Nucleus accumbens (tissue), 56 donors: ENCODE data around the gene PLAAT4.
A peak's percentile ranks its signal among the peaks of the same experiment; 100 is the strongest.
"Not testable (repeated sequence)": the region's sequence is repeated elsewhere in the genome, so short reads cannot be mapped to it uniquely, and the experiment has no call there.

Experiments
- DNase-seq, 56 donors: peaks; one replicate each; lab custom pipeline; 2025; lab: John Stamatoyannopoulos, UW

The PLAAT4 gene

DNA sequence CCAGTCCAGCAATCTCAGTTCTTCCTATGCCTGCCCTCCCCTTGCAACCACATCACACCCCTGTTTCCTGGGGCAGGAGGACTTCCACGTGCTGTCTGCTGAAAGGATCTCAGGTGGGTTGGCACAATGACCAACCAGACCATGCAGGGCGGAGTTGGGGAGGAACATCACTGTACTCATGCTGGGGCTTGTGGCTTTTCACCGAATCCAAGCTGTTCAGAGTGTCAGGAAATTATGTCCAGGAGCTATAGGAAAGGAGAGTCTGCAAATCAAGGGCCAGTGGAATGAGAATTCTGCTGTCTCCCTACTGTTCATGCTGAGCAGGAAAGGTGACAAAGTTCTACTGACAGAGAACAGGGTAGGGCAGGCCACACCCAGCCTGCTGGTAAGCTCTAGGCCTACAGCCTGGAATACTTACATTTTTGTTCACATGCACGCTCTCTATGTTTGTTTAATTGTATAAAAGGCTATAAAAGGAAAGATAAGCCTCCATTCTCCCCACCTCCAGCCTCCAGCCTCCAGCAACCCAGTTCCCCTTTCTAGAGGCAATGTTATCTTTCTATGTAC is 28.3 kb downstream of the PLAAT4 start:
- no peak for DNase-seq

DNA sequence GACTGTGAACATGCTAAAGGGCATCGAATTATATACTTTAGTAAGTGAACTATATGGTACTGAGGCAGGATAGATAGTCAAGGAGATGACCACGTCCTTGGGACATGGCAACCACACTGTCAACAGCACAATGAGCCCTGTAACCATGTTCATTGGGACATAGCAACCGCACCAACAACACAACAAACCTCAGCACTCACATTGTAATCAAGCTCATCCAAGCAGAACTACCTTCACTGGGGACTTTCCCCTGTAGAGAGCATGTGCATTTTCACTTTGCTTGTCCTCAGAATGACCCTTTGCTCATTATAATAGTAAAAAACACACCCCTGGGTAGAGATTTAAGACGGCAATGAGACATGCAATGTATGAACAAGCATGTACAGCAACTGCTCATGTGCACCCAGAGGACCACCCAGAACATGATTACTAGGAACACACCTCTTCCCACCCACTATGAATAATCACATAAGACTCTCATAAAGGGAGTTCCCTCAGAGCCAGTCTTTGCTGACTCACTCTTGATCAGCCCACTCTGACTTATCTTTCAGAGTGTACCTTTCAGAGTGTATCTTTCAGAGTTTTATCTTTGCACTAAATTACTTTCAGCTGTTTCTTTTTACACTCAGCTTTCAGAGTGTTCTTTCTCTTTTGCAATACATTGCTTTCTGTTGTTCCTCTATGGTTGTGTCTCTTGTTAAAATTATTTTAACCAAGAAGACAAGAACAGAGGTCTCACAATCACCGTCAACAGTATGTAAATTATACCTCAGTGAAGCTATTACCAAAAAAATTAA is 30.6 kb downstream of the PLAAT4 start:
- DNase-seq: peak in 9 of 56 donors; percentile 9 to 52 (median 19)

DNA sequence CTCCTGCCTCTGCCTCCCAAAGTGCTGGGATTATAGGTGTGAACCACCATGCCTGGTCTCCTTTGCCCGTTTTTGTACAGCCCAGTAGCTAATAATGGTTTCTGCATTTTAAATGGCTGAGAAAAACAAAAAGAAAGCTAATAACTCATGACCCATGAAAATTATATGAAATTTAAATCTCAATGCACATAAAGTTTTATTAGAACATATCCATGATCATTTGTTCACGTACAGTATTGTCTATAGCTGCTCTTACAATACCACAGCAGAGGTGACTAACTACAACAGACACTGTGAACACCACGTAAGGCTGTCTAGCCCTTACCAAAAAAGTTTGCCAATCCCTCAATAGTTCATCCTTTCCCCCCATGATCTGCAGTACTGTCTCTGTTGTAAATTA is 33.0 kb downstream of the PLAAT4 start:
- no peak for DNase-seq

DNA sequence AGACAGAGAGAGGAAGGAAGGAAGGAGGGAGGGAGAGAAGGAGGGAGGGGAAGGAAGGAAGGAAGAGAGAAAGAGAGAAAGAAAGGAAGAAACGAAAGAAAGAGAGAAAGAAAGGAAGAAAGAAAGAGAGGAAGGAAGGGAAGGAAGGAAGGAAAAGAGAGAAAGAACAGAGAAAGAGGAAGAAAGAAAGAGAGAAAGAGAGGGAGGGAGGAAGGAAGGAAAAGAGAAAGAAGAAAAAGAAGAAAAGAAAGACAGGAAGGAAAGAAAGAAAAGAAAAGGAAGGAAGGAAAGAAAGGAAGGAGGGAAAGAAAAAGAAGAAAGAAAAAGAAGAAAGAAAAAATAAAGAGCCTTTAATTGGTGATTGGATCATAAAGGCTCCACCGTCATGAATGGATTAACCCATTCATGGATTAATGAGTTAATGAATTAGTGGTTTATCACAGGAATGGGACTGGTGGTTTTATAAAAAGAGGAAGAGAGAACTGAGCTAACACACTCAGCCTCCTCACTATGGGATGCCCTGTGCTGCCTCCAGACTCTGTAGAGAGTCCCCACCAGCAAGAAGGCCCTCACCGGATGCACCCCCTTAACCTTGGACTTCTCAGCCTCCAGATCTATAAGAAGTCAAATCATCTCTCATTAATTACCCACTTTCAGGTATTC is 35.5 kb downstream of the PLAAT4 start:
- DNase-seq: no peak

DNA sequence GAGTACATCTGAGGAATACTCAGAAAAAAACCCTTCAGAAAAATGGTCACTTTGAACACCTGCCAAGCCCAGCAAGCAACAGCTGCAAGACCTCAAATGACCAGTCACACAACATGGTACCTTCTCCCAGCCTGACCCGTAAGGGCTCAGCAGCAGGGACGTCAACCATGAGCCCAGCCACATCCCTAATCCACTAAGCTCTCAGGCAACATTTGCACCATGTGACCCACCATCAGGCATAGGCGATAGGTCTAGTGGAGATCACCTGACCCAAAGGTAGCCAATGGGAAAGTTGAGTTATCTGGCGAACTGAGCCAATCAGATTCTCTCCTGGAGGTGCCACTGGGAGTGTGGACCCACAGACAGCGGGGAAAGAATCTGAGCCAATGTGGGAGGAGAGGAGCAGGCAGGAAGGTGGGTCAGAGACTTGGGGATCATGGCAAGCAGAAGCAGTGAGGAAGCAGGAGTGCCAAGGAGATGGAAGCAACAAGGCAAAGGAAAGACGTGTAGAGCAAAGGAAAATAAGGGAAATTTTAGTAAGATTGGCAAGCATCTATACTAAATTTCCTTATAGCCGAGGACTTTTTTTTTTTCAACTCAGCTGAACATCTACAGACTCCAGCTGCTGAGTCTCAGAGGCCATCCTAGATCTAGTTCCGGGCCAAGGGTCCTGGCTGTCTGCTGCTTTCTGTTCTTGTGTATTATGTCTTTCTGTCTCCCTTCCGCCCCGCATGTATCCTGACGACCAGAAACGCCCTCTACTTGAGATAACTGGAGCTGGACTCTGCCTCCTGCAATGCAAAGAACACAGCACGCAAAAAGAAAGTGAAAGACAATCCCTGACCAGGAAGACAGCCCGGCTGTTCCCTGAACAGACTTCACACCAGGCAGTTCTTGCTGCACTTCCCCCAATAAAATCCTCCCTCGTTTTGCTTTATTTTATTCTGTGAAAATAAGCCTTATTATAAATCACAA is 37.6 kb downstream of the PLAAT4 start:
- DNase-seq: peak in 9 of 56 donors; percentile 10 to 50 (median 26)

DNA sequence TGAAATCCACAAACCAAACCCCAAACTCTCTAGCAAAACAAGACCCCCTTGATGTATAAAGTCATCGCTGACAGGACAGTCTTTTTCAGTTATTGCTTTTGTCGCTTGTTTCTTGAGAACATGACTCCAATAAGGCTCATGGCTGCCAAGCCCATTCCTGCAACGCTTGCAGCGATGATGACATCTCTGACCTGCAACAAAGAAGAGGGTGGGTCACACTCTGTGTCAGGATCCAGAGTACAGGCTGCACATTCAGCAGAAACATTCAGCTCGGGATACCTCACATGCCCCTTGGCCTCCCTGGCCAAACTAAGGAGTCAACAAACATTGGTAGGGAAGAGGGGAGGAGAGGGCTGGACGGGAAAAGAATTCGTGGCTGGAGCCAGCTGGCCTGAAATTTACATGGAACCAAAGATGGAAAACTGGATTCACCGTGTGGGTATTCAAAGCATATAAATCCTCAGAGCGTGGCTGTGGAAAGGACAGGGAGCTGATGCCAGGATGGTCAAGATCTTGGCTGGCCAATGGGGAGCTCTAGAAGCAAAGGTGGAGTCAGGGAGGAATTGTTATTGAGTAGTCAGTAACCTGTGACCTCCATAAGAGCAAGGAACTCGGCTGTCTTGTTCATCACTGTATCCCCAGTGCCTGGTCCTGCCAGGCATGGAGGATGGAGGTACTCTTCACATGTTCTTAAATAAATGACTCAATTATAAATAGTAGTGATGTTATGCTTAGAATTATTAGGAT is 38.4 kb downstream of the PLAAT4 start:
- DNase-seq: peak in 2 of 56 donors; percentile 21 to 26

DNA sequence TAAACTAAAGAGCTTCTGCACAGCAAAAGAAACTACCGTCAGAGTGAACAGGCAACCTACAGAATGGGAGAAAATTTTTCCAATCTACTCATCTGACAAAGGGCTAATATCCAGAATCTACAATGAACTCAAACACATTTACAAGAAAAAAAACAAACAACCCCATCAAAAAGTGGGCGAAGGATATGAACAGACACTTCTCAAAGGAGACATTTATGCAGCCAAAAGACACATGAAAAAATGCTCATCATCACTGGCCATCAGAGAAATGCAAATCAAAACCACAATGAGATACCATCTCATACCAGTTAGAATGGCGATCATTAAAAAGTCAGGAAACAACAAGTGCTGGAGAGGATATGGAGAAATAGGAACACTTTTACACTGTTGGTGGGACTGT is 42.3 kb downstream of the PLAAT4 start:
- not testable (repeated sequence) for DNase-seq

DNA sequence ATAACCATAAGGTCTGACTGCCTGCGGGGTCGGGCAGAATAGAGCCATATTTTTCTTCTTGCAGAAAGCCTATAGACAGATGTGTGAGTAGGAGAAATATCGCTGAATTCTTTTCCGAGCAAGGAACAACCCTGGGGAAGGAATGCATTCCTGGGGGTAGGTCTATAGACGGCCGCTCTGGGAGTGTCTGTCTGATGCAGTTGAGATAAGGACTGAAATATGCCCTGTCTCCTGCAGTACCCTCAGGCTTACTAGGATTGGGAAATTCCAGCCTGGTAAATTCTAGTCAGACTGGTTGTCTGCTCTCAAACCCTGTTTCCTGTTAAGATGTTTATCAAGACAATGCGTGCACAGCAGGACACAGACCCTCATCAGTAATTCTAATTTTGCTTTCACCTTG is 44.6 kb downstream of the PLAAT4 start:
- DNase-seq: not testable (repeated sequence)

DNA sequence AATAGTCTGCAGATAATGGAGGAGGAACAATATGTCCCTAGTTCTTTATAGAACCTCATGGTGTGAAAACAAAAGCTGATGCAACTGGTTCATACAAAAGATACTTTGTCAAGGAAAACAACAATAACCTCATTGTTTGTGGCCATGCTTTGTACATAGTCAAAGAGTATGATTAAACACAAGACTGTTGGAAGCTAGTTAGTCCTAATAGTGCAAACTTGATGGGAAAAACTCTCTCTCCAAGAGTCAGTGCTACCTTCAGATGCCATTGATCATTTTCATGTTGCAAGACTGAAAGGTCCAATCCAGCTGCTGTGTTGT is 46.7 kb downstream of the PLAAT4 start:
- peak in 2 of 56 donors; percentile 27 to 56 for DNase-seq

DNA sequence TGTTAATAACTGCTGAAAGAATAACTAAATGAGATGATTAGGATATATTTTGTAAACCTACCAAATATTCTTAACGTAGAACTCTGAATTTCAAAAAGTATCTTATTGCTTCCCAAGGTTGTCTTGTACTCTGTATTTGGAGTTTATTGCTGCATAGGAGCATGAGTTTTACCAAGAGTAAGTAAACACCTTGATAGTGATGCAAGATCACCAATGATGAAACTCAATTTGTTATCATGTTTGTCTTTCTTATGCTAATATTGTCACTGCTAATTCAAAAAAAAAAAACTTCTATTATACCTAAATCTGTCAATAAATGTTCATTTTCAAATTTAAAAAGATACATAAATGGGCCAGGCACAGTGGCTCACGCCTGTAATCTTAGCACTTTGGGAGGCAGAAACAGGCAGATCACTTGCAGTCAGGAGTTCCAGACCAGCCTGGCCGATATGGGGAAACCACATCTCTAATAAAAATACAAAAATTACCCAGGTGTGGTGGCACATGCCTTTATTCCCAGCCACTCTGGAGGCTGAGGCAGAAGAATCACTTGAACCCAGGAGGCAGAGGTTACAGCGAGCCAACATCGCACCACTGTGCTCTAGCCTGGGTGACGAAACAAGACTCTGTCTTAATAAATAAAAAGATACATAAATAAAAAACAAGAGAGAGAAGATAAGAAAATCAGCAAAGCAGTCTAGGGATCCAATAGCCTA is 50.0 kb downstream of the PLAAT4 start:
- no peak for DNase-seq

DNA sequence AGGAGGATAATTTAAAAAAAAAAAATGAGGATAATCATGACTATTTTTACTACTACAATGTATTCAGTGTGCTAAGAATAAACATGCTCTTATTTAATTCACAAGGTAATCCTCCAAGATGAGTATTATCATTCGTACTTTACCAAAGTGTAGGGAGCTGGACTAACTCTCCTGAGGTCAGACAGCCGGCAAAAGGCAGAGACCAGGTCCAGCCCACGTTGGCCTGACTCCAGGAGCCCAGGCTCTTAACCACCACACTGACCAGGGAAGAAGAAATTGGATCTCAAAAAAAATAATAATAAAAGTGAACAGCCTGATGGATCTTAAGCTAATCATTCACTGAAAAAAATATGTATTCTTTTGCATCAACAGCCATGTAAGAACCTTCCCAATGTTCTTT is 52.4 kb downstream of the PLAAT4 start:
- DNase-seq: no peak

DNA sequence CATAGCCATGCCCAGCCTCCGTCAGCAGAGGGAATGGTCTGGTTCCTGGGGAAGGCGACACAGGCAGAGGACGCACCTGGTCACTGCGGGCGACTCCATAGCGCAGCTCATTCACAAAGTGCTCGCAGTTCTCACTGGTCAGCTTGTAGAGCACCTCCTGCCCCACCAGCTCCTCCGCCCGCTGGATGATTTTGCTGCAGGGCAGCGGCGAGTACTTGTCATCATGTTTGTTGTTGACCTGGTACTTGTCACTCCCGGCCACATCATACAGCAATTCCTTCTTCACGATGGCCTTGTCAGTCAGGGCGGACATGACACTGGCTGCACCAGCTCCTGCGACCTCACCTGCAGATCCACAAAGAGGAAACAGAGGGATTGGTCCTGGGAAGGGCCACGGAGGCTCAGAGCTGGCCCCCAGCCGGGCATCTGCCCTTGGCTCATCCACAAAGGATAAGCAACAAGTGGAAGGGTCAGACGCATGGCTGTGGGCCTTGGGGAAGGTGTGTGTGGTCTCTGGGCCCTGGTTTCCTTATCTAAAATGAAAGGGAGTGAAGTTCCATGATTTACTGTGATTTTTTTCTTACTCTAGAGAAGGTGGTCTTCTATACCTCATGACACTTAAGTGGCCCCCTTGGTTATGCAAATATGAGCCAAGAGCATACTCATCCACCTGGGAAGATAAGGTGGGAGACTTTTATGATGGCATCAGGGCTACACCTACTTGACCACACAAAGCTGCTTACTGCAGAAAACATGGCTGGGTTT is 53.6 kb downstream of the PLAAT4 start:
- no peak for DNase-seq

DNA sequence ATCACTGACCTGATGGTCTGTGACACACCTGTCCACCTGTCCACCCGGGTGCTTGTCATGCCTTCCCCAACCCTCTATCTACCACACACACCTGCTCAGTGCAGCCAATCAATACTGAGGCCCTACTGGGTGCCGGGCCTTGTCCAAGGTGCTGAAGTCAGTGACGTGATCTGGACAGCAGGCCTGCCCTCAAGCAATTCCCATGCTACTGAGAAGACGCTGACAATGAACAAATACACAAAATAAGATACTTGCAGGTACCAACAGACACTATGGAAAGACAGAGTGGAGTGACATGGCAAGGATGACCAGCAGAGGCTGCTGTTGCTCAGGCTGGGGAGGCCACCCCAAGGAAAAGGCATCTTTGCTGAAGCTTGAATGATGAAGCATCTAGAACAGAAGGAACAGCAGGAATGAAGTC is 56.4 kb downstream of the PLAAT4 start:
- DNase-seq: peak in 26 of 56 donors; percentile 9 to 61 (median 40)

DNA sequence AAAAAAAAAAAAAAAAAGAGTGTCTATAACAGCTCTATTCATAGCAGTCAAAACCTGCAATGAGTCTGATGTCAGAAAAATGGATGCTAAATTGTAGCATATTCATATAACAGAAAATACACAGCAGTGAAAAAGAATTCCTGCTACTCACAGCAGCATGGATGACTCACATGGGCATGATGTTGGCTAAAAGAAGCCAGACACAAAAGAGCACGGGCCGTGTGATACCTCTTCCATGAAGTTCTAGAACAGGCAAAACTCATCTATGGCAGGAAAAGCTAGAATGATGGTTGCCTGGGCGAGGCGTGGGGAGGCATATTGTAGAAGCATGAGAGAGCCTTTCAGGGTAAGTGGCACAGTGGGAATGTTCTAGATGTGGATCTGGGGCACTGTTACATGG is 58.7 kb downstream of the PLAAT4 start:
- DNase-seq: peak in 14 of 56 donors; percentile 20 to 70 (median 30)
